Endothelial cell of umbilical vein (primary cell): ENCODE results near the gene ZNRF3. TPM values are rescaled to one million over a fixed set of nuclear protein-coding genes. Genes with fewer than 3 reads are reported as not detected.

Experiments
- BruUV-seq: library from RNA; stranded (reverse); fragments of 400-500 nt; replicated peaks from 2 replicates; lab custom pipeline; 2021; lab: Mats Ljungman, UMichigan
- CTCF ChIA-PET: fragments of 300-600, 350-600 bp; sonication (Branson Sonifier 250); formaldehyde crosslinking; loops from one replicate; lab custom pipeline; 2021; ENCODE audit warnings: antibody characterized with exemption, inconsistent platforms; lab: Charles Lee
- POLR2A ChIA-PET: fragments of 300-600, 350-600 bp; sonication (Branson Sonifier 250); formaldehyde crosslinking; loops from one replicate; lab custom pipeline; 2021; ENCODE audit warnings: antibody characterized with exemption, inconsistent platforms; lab: Charles Lee
- DNase-seq: peaks from one replicate; pipeline ENCODE4 v3.0.0-alpha.2; 2011; ENCODE audit warnings: low read depth, low spot score
- FAIRE-seq: peaks from 2 replicates; lab custom pipeline; 2011; peaks lifted over from hg19 to GRCh38; lab: Jason Lieb, UNC
- H2AFZ ChIP-seq: 2 replicates; pipeline ENCODE4 v1.6.0; 2012; ENCODE audit warnings: low read depth, low read length, control low read depth, inconsistent platforms
- H3K27ac ChIP-seq: 2 replicates; pipeline ENCODE4 v1.5.1; 2011; ENCODE audit warnings: low read depth, mild to moderate bottlenecking, control low read depth, low read length, moderate library complexity; ENCODE audit not compliant: insufficient read depth
- H3K27me3 ChIP-seq, 2 experiments: 2 replicates each; pipeline versions ENCODE4 v1.6.0 to v1.6.1; 2011; ENCODE audit warnings: low read length in 2 of 2, mixed read lengths in 1 of 2; ENCODE audit not compliant: control insufficient read depth in 2 of 2, insufficient read depth in 2 of 2
- H3K36me3 ChIP-seq, 2 experiments: 2 replicates in 1 of 2; 3 replicates in 1 of 2; pipeline ENCODE4 v1.5.1; 2011; ENCODE audit warnings: low read length in 2 of 2, mild to moderate bottlenecking in 1 of 2, moderate library complexity in 1 of 2; ENCODE audit not compliant: control insufficient read depth in 2 of 2, insufficient read depth in 2 of 2; ENCODE audit errors: extremely low read depth in 1 of 2
- H3K4me1 ChIP-seq: 3 replicates; pipeline ENCODE4 v1.5.1; 2011; ENCODE audit warnings: mild to moderate bottlenecking, low read length; ENCODE audit not compliant: control insufficient read depth, insufficient read depth; ENCODE audit errors: extremely low read depth
- H3K4me2 ChIP-seq: 2 replicates; pipeline ENCODE4 v1.6.1; 2011; ENCODE audit warnings: low read length, control low read depth, mixed read lengths; ENCODE audit not compliant: insufficient read depth
- H3K4me3 ChIP-seq, 3 experiments: fragments of 200-600 bp in 1 of 3; sonication (generic), shearing (Covaris generic) in 1 of 3; replicated peaks in 1 of 3; 2 replicates each; pipeline ENCODE4 v1.5.1; 2011 to 2016; ENCODE audit warnings: control low read depth in 3 of 3, low read length in 3 of 3, mild to moderate bottlenecking in 2 of 3, inconsistent platforms in 1 of 3, low read depth in 1 of 3, moderate library complexity in 1 of 3; ENCODE audit not compliant: insufficient read depth in 1 of 3
- H3K79me2 ChIP-seq: 2 replicates; pipeline ENCODE4 v1.6.0; 2012; ENCODE audit warnings: low read length, inconsistent platforms; ENCODE audit not compliant: control insufficient read depth, insufficient read depth
- H3K9ac ChIP-seq: replicated peaks from 2 replicates; pipeline ENCODE3; 2011; ENCODE audit warnings: low read length, control low read depth; ENCODE audit not compliant: insufficient read depth; ENCODE audit errors: extremely low read depth
- H3K9me1 ChIP-seq: replicated peaks from 3 replicates; pipeline ENCODE4 v1.6.0; 2011; ENCODE audit warnings: mild to moderate bottlenecking, low read length; ENCODE audit not compliant: control insufficient read depth, insufficient read depth; ENCODE audit errors: extremely low read depth
- H3K9me3 ChIP-seq: replicated peaks from 2 replicates; pipeline ENCODE4 v1.5.1; 2012; ENCODE audit warnings: low read length, inconsistent platforms; ENCODE audit not compliant: control insufficient read depth, insufficient read depth
- H4K20me1 ChIP-seq: replicated peaks from 2 replicates; pipeline ENCODE3; 2011; ENCODE audit warnings: mild to moderate bottlenecking, low read length; ENCODE audit not compliant: control insufficient read depth, insufficient read depth; ENCODE audit errors: extremely low read depth
- CTCF ChIP-seq, 2 donors: IDR thresholded peaks; 1 replicate in 1 of 2; 2 replicates in 1 of 2; pipeline ENCODE4 v1.5.1; 2011; ENCODE audit warnings: low read length in 2 of 2, mild to moderate bottlenecking in 2 of 2, moderate library complexity in 2 of 2, control low read depth in 1 of 2, inconsistent platforms in 1 of 2, low read depth in 1 of 2; ENCODE audit not compliant: insufficient read depth in 1 of 2; ENCODE audit errors: extremely low read depth in 1 of 2
- EZH2 ChIP-seq: IDR thresholded peaks from 2 replicates; pipeline ENCODE4 v1.6.1; 2012; ENCODE audit warnings: borderline replicate concordance, low read depth, mild to moderate bottlenecking, moderate library complexity, low read length, inconsistent platforms; ENCODE audit not compliant: severe bottlenecking
- FOS ChIP-seq: IDR thresholded peaks from 2 replicates; pipeline ENCODE4 v1.6.1; 2011; ENCODE audit warnings: mild to moderate bottlenecking, low read length, moderate library complexity, borderline replicate concordance; ENCODE audit not compliant: insufficient read depth
- GATA2 ChIP-seq: IDR thresholded peaks from 2 replicates; pipeline ENCODE4 v1.7.0; 2011; ENCODE audit warnings: low read depth, mild to moderate bottlenecking, moderate library complexity, mixed read lengths, low read length; ENCODE audit not compliant: insufficient read length, insufficient read depth
- JUN ChIP-seq: IDR thresholded peaks from 2 replicates; pipeline ENCODE4 v1.6.1; 2011; ENCODE audit warnings: borderline replicate concordance, low read depth; ENCODE audit not compliant: insufficient read length, insufficient read depth
- MAX ChIP-seq: IDR thresholded peaks from 2 replicates; pipeline ENCODE4 v1.6.1; 2011; ENCODE audit not compliant: insufficient read depth, insufficient read length
- MYC ChIP-seq: IDR thresholded peaks from one replicate; pipeline ENCODE4 v1.6.1; 2011; ENCODE audit warnings: mild to moderate bottlenecking, low read depth, low read length
- POLR2A ChIP-seq: IDR thresholded peaks from 2 replicates; pipeline ENCODE4 v1.6.1; 2012; ENCODE audit warnings: low read depth, mild to moderate bottlenecking, control low read depth, low read length
- POLR2AphosphoS5 ChIP-seq: IDR thresholded peaks from 2 replicates; pipeline ENCODE4 v1.6.1; 2012; ENCODE audit warnings: low read depth, mild to moderate bottlenecking, control low read depth, low read length, moderate library complexity; ENCODE audit not compliant: insufficient read depth
- dilution Hi-C: fragments of 300-500 bp; cut with MboI; formaldehyde crosslinking; loops from one replicate; pipeline ENCODE4 v1.15.0; 2019; ENCODE audit warnings: low sequenced_read_pairs; ENCODE audit not compliant: extremely low pct_ligation_motif_present
- intact Hi-C: fragments of 100-400 bp; cut with micrococcal nuclease; formaldehyde crosslinking; loops from one replicate; pipeline ENCODE4 v1.10.0; 2022
- polyA plus RNA-seq, 4 experiments: library from polyadenylated mRNA; depleted of rRNA in 3 of 4; stranded (reverse) in 3 of 4; unstranded in 1 of 4; fragments of >200 nt; gene quantifications; 2 replicates each; pipeline versions ENCODE4 v1.2.1 to v1.2.3, GENCODE V29; 2011 to 2012; ENCODE audit warnings: missing spikeins in 1 of 4
- total RNA-seq: library from RNA; stranded (reverse); gene quantifications from 2 replicates; pipeline ENCODE4 v1.2.3, GENCODE V29; 2021

ZNRF3 gene
- total and polyA plus RNA-seq, 2 donors (not counting 3 experiments of a cell fraction or from before 2014, with no cell fraction given), result 2.7 to 5.2 TPM

- Histone ChIP-seq H4K20me1 (no peaks in the 10 kb centered on the region), H3K79me2 (no peaks in the 10 kb centered on the region), H3K36me3 (no peaks in the 10 kb centered on the region), H3K9me3 (no peaks in the 10 kb centered on the region), H3K4me2 (no peak overlapping the region), H2AFZ (no peak overlapping the region), H3K9ac (no peak overlapping the region), H3K4me1 (peaks cover 7% of the 10 kb centered on the region), H3K27me3 (no peaks in the 10 kb centered on the region), H3K27ac (no peak overlapping the region), H3K9me1 (no peaks in the 10 kb centered on the region), H3K4me3 (no peak overlapping the region)
- FAIRE-seq (no peak), DNase-seq (no peak)
- TF ChIP-seq FOS (no peak), CTCF (IDR thresholded peaks at IDR 0.05; ENCODE audit: extremely low read depth in 1 of 2, insufficient read depth in 1 of 2, low read depth in 1 of 2, low read length in 2 of 2) (no peak), EZH2 (no peak), JUN (no peak), MYC (no peak), MAX (no peak), POLR2AphosphoS5 (no peak), GATA2 (no peak), POLR2A (no peak)
- dilution Hi-C loops (no loop called here), intact Hi-C loops (no loop called here)
- ChIA-PET POLR2A (no interaction called here), CTCF (no interaction called here)
- no TSS peak for BruUV-seq
These were observed 57.1 kb downstream of the ZNRF3 start for GRCh38 chr22:28940441-28940840.
